HG03175 (cell line): Measurements from ENCODE around the gene CHMP4A.
A peak's percentile ranks its signal among the peaks of the same experiment; 100 is the strongest.

Experiments used
- ATAC-seq: cut with Tn5 transposase; IDR thresholded peaks from one replicate; pipeline ENCODE4 v1.9.1; 2021; ENCODE audit warnings: mild to moderate bottlenecking, moderate library complexity; ENCODE audit not compliant: unreplicated experiment

The CHMP4A gene

DNA sequence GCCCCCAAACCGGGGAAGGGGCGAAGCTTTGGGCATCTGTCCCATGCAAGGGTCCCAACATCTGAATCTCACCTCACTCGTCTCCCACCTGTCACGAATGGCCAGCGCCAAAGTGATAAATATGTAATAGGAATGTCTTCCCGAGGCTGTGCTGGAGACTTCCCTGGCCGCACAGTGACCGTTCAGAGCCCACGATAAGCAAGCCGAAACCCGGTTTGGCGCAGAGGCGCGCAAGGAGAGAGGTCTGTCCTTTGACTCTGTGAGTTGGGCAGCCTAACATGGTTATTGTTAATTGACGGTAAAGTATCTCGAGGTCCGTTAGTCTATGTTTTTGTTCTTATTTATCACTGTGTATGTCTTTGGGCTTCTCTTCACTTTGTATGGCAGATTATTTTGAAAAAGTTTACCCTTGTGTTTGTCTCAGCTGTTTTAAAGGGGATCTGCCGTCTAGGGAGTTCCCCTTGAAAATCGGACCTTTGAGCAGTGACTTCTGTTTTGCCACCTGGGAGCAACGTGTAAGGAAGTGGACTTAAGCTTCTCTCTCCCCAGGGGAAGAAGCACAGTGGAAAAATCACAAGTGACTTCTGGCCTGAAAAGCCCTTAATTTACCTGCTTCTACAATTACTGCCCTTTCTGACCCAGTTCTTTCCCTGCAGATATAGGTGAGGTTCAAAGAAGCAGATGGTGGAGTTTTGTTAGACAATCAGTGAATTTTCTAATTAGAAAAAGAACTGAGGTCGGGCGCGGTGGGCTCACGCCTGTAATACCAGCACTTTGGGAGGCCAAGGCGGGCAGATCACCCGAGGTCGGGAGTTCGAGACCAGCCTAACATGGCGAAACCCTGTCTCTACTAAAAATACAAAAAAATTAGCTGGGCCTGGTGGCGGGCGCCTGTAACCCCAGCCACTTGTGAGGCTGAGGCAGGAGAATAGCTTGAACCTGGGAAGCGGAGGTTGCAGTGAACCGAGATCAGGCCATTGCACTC is 16.9 kb downstream of the CHMP4A start:
- ATAC-seq, result peak; percentile 11

DNA sequence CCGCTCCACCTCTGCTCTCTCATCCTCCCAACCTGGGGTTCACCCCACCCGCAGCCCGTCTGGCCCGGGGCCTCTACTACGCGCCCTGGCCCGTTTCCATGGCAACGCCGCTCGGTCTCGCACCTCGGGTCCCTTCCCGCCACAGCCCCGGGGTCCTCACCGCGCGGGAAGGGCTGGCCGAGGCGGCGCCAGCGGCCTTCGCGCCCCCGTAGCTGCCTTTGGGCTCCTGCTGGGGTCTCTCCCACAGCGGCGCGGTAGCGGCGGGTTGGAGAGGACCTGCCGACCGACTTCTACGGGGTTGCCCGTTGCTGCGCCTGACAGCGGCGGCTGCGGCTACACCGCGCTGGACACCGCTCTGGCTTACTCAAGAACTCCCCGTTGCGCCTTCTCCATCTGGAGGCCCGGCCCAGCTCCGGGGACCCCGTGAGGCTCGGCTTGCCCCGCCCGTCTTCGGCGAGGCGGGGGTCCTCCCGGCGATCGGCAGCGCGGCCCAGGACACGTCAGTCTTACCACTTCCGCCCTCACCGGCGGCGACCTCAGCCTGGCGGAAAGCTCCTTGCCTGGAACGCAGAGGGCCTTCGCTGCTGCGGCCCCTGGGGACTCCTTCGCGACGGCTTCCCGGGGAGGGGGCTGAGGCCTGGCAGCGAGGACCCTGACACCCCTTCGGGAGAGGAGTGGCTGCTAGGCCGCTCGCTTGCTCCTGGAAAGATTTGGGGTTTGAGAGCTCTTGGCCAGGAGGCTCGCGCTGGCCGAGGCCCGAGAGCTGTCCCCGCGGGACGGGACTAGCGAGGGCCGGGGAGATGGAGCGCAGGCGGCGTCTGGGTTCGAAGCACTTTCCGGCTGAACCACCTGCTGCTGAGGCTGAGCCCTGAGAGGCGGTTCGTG is 17.9 kb downstream of the CHMP4A start, which contains the start of gene TM9SF1:
TM9SF1 (minus strand) TSS at position 256 of the 885 bp plus-strand sequence. CDS start 422 bp downstream, outside the sequence.
- ATAC-seq, result peak; percentile 83

GRCh38 chr14:24194873-24195185 is 18.5 kb downstream of the CHMP4A start:
- no peak for ATAC-seq

GRCh38 chr14:24194186-24194872 is 19.0 kb downstream of the CHMP4A start:
- ATAC-seq, result no peak

- no peak for ATAC-seq
These were observed 20.4 kb downstream of the CHMP4A start for GRCh38 chr14:24192933-24193332.

DNA sequence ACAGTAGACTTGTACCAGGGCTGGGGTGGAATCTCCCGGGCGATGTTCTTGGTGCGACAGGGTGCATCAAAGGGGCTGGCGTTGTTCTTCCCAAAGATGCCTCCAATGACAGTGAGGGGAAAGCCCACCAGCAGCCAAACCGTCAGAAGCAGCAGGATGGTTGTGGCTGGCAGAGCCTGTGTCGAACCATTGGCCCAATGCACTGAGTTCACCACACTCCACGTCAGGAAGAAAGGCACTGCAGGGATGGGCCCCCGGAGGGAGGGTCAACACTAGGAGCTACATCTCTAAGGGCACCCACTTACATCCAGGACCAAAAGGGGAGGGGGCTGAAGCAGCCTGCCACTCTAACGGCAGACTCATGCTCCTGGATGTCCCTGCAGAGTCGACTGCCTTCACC is 22.9 kb downstream of the CHMP4A start:
- no peak for ATAC-seq

DNA sequence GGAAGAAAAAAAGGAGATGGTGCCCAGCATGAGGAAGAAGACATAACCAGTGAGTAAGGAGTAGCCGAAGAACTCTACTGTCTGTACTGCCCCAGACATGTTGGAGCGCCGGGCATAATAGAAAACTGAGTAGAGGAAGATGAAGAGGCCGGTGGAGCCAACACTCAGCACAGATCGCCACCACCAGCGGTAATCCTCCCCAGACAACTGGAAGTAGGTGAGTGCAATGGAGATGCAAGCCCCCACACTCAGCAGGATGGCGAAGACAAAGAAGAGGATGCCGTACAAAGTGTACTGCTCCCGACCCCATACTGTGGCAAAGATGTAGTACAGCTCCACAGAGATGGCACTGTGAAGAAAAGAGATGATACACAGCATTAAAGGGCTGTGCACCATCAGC is 23.8 kb downstream of the CHMP4A start:
- ATAC-seq, result no peak

DNA sequence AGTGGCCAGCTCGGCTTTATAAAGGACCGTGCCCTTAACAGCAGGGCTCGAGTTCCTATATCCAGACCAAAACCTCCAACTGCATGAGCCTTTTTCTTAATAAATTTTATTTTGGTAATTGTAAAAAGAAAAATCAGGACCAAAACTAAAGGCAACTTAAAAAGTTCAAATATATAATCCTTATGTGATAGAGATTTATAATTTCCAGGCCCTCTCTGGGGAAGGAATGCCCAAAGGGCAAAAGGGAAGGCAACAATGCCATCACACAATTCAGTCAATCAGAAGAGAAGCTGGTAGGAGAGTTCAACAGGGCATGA is 24.3 kb downstream of the CHMP4A start:
- ATAC-seq, result no peak

DNA sequence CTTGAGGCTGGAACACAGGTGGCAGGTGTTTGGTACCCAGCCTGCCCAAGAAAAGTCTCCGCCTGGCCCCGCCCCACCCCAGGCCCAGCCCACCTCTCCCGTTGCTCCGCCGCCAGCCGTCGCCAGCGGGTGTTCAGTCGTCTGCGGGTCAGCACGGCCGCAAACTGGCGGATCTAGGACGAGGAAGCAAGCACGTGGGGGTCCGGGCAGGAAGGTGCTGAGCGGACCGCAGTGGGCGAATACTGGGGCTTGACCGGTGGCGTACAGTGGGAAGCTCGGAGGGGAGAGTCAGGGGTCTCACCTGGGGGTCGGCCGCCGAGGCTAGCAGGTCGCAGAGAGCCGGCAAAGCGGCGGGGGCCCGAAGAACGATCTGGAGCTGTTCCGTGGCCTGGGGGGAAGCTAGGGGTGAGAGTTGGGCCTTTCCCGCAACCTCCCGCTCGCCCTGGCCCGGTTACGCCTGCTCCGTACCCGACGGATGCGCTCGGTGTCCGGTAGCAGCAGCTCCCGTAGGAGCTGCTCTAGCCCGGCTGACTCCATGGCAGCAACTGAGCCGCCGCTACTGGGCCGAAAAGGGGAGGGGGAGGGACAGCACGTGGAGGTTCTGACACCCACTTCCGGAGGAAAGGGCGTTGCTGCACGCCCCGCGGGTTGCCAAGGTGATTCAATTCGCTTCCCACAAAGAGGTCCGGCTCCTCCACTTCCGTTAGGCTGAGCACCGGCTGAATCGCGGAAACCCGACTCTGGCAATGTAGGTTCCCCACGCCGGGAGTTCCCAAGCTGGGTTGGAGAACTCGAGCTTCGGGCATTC is 24.8 kb downstream of the CHMP4A start, which contains the start of gene IPO4:
IPO4 (minus strand) TSS at position 566 of the 808 bp plus-strand sequence; CDS start at position 537, 29 bp downstream.
- peak; percentile 88 for ATAC-seq

- ATAC-seq, result no peak
These were observed 25.8 kb downstream of the CHMP4A start for GRCh38 chr14:24187539-24187915.

DNA sequence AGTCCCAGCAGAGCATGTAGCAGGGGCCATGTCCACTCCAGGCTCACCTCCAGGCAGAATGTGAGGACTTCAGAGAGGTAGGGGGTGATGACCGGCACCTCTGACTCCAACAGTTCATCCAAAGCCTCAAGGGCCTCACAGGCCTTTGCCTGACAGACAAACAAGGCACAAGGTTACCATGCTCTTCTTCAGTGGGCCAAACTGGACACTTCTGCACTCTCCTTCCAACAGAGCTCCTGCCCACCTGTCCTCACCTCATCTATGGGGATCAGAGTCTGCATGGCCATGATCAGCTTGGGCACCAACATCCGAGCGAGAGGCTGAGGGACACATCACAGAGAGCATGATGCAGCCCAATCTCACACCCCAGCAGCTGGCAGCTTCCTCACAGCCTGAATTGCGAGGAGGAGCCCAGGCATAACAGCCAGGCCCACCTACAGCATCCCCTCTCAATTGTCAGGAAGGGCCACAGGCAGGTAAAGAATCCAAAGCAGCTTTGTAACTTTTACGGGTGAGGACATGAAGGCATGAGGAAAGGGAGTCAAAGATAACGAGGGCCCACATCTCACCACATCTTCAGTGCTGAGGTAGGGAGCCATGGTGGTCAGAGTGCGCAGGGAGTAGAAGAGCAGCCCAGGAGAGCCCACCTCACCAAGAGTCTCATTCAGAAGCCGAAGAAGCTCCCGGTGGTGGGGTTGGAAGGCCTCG is 26.3 kb downstream of the CHMP4A start:
- no peak for ATAC-seq

DNA sequence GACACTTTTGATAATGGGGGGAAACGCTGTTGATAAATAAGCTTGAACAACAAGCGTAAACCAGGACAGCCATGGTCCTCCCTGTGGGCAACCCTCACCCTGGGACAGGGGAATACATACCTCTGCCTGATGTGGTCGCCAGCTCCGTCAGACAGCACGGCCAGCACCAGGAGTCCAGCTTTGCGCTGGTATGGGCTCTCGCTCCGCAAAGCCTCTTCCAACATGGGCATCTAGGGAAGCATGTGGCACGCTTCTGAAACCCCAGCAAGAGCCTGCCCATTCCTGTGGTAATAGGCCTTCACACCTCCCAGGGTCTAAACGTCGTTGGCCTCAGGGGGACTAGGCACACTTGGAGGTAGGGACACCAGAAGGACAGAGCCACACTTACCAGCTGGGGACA is 27.5 kb downstream of the CHMP4A start:
- no peak for ATAC-seq

DNA sequence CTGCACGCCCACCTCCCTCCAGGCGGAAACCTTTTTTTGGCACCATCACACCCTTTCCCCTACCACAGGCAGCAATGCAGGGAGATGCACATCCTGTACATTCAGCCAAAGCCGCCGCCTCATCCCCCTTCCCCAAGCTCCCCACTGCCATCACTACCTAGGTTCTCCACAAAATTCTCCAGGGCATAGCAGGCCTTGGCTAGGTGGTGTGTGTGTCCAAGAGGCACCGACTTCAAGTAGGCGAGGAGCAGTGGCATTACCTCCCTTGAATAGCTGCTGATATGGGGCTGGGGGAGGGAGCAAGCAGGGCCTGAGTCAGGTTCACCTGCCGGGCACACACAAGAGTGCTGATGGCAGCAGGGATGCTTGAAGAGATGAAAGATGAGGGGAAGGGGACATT is 28.3 kb downstream of the CHMP4A start:
- ATAC-seq, result no peak

GRCh38 chr14:24184104-24184970 is 29.0 kb downstream of the CHMP4A start:
- ATAC-seq, result no peak

DNA sequence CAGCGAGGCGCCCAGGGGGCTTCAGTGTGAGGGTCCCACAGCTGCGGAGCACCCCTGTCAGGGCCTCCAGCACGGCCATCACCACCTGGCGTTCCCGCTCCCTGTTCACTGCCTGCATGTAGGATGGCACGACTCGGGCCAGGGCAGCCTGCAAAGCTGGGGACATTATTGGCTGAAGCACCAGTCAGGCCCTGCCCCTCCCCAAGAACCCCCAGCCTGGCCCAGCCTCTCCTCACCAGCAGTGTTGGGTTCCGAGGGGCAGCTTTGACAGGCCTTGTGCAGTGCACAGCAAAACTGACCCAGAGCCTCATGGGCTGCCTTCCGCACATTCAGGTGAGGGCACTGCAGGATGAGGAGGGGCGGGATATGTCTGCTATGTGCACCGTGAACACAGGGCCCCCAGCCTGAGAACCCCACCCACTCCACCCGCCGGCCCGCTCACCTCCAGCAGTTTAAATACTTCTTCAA is 30.2 kb downstream of the CHMP4A start:
- ATAC-seq, result no peak

- no peak for ATAC-seq
These were observed 31.0 kb downstream of the CHMP4A start for GRCh38 chr14:24182110-24182882.

DNA sequence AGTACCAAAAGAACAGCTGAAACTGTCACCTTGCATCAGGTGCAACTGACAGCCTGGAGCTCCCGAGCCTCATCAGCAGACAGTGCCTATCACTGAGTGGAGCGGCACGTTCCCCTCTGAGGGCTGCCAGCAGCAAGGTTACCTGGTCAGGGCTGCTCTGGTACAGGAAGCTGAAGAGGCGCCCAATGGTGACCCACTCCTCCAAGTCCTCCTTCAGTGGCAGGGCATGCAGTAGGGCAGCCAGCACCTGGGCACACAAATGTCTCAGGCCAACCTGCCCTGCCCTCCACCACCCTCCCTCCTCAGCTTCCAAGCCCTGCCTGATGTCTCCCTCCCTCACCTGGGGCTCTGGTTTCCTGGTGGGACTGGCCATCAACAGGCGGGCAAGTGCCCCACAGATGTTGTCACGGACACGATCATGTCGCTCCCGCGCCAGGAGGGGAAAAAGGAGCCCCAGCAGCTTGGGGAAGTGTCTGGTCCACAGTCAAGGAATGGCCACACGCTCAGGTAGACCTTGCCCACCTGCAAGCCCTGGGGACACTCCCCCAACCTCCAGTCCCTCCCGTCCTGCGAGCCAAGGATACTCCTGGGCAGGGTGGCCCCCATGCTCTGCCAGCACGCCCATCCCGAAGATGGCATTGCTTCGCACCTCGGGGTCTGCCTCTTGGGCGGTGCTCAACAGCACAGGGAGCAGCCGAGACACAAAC is 31.8 kb downstream of the CHMP4A start:
- ATAC-seq, result no peak
